Renal cortical epithelial cell (primary cell): ENCODE data around the gene SEPTIN8. TPM values are rescaled to one million over a fixed set of nuclear protein-coding genes. Genes with fewer than 3 reads are reported as not detected.

Source experiments
- DNase-seq: peaks from one replicate; pipeline ENCODE4 v3.0.0-alpha.2; 2011; ENCODE audit warnings: low read depth
- total RNA-seq: library from RNA; depleted of rRNA; stranded (reverse); fragments of >200 nt; gene quantifications from 2 replicates; pipeline ENCODE4 v1.2.3, GENCODE V29; 2014

Gene SEPTIN8, protein sequence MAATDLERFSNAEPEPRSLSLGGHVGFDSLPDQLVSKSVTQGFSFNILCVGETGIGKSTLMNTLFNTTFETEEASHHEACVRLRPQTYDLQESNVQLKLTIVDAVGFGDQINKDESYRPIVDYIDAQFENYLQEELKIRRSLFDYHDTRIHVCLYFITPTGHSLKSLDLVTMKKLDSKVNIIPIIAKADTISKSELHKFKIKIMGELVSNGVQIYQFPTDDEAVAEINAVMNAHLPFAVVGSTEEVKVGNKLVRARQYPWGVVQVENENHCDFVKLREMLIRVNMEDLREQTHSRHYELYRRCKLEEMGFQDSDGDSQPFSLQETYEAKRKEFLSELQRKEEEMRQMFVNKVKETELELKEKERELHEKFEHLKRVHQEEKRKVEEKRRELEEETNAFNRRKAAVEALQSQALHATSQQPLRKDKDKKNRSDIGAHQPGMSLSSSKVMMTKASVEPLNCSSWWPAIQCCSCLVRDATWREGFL
- 76.9 and 116 TPM in 2 replicates for total RNA-seq

DNA sequence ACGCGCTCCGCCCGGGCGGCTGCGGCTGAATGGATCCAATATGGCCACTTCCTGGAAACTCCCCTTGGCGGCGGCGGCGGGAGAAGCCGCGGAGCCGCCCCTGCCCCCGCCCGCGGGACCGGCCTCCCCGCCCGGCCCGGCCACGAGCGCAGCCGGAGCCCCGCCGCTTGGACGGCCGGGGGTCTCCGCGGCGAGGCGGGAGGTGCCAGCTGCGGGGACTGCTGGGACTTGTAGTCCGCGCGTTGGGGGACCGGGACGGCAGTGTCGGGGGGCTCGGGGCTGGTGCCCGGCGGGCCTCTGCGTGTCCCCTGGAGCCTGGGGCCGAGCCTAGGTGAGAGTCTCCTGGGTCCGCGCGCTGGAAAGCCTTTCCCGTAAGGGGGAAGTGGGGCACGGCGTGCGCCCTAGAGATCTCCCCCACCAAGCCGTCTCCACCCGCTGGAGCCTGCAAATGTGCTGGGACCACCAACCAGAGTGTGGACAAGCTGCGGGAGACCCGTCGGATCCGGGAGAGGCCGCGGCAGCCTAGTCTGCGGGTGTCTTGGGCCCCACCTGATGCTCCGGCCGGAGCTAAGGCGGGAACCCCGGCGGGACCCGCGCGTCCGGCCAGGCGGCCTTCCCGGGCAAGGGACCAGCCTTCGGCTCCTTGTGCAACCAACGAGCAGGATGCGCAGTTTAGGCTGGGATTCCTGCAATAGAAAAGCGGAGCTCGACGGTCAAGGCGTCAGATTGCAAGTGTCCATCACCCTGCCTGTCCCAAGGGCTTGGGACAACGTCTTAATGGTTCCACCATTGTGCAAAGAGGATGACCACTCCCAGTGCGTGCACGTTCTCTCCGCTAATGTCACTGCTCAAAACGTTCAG, at the start of gene SEPTIN8:
SEPTIN8 (minus strand) TSS at position 31 of the 861 bp plus-strand sequence. CDS start 102 bp downstream, outside the sequence.
- DNase-seq = no peak

DNA sequence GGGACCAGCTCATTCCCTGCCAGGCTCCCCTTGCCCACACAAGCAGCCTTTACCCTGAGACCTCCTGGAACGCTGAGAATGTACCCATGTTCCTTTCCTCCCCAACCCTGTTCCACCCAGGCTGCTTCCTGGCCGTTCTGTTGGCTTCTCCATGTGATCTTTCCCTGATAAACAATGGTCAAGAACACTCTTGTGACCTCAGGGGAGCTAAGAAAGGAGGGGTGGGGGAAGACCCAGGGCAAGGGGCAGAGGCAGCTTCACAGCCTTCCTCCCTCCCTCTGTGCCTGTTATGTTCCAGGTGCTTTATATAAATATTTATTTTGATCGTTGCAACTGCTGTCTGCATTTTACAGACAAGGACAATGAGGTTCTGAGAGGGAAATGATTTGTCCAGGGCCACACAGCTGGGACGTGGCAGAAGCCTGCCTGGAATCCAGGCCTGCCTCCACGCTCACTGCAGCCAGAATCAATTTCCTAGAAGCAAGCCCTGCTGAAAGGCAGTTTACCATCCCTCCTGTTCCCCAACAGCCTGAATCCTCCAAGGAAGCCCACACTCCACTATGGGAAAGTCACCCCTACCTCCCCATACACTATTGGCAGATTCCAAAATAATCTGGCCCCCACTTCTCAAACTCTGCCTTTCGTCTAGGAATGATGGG, 49.5 kb upstream of the SEPTIN8 start:
- DNase-seq = no peak

DNA sequence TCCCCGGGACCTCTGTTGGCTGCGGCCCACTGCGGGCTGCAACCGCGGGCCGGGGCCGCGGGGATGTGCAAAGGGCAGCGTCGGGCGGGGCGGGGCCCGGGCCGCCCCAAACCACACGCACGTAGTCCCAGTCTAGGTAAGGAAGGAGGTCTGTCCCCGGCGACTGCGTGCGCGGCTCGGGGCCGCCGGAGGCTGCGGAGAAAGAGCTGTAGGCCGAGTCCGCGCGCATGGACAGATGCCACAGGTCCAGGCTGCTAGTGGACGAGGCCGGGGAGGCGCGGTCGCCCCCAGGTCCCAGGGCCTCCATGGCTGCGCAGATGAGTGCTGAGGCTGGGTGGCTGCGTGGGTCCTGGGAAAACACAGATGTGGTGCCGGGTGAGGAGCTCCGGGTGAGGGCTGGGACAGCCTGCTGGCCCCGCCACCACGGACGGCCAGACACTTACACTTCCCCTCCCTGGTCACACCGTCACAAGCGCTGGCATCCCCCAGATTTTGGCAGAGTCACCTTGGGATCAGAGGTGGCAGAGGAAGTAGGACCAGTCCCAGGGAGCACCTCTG, 48.9 kb upstream of the SEPTIN8 start:
- DNase-seq = no peak

DNA sequence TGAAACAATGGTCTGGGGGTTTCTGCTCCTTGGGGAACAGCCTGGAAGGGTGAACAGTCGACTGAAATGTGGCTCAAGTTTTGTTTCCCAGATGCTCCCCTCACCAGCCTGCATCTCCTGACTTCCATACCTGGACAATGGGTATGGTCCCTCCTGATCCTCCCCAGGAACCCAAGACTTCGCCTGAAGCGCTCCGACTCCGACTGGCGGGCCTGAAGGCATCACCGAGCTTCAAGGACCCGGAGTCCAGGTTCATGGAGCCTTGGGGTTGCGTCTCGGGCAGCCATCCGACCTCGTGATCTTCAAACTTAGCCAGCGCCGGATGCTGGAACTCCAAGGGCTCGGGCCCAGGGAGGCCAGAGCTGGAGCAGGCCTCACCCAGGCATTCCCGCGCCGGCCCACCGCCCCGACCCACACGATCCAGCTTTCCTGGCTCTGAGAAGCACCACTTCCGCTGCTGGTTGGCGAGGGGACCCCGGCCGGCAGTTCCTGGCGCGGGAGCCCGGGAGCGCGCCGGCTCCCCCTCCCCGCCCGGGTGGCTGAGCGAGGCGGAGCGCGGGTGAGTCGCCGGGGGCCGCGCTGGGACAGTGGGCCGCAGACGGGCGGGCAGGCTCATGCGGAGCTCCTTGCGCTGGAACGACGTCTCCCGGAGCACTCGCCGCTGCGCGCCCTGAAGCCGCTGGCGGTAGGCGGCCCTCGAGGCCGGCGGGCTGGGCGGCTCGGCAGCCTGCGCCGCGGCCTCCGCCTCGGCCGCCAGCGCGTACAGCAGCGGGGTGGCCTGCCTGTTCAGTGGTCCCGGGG, 48.2 kb upstream of the SEPTIN8 start:
- DNase-seq = no peak

DNA sequence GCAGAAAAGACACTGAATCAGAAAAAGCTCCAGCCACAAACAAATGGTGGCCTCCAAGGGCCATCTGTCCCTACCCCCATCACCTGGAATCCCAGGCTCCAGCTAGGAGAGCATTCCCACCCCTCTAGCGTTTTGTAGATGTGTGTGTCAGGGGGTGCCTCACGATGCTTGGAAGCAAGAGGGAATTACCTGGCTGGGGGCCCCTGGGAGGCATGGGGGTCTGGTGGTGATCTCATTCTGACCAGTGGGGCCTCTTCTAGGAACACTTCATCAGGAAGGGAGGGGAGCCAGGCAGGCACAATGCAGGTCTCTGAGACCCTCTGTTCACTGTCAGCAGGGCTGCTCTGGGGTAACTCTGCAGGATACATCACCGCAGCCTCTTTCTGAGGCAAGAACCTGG, 47.4 kb upstream of the SEPTIN8 start:
- DNase-seq = no peak

DNA sequence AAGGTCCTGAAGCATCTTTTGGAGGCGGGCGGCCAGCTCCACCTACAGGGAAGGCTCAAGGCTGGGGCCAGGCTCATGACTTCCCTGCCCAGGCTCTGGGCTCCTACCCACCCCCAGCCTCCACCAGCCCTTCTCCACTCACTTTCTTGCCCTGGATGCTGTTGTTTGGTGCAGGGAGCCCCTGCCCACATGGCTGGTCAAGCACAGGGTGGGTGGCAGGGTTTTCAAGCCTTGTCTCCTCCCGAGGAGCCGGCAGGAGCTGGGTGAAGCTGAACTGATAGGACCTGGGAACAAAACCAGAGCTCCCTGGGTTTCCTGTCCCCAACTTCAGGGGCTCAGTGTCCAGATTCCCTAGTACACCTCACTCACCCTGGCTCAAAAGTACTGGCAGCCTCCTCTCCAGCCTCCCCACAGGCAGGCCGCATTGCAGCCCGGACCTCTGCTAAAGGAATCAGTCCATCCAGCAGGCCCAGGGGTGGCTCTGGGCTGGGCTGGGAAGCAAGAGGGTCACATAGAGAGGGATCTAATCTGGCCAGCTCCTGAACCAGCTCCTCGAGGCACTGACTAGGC, 46.5 kb upstream of the SEPTIN8 start:
- DNase-seq = no peak

DNA sequence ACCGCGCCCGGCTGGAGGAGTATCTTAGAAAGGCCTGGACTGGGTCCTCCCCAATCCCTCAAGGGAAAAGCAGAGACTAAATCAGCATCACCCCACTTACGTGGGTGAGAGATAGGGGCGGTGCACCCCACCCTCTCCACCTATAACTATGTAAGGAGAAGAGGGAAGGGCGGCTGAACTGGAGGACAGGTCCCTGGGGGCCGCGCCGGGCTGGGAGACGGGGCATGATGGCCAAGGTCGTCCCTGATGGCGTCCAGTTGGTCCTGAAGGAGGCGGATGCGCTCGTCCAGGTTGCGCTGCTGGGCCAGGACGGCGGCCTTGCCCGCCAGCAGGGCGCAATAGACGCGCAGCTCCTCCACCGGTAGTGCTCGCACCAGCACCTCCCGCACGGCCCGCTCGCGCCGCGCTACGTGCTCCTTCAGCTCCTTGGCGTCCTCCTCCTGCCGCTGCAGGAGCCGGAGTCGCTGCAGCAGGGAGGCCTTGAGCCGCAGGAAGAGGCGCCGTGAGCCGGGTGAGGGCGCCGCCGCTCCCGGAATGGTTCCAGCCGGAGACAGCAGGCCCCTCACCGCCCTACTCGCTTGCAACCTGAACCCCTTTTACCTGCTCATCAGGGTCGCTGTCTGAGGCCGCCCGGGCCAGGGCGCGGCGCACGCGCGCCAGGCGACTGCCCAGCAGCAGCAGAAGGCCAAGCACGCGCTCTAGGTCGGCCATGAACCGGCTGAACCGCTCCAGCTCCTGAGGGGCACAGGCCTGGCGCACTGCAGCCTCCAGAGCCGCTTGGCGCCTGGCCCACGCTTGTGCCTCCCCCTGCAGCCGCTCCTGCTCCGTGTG, 45.8 kb upstream of the SEPTIN8 start:
- no peak for DNase-seq

DNA sequence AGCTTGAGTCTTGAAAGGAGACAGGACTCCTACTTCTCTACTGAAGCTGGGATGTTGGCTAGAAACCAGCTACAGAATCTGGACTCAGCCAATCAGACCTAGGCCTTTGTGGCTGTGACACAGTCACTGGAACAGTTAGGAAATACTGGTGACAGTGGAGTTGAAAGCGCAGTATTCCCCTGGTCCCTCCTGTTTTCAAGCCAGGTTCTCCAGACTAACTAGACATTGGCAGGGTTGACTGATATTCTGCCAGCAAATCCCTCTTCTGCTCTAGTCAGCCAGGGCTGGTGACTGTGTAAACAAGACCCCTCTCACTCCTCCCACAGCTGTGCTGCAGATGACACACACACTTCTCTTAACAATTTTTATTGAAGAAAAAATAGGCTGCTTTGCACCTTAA, 44.8 kb upstream of the SEPTIN8 start:
- DNase-seq = no peak

DNA sequence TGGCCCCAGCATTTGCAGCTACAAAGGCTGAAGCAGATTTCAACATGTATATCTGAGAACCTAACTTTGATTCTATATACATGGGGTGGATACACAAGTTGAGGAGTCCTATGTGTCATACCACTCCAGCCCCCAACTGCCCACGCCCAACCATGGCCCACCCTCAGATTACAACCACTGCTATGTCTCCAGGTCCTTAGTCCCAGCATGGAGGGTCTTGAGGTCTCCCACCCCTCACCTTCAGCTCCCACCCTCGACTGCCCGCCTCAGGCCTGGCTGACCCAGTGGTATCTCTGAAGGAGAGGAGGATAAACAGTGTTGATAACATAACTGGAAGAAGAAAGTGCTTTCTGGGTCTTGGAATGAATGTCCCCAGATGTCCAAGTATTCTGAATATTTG, 44.3 kb upstream of the SEPTIN8 start:
- no peak for DNase-seq

DNA sequence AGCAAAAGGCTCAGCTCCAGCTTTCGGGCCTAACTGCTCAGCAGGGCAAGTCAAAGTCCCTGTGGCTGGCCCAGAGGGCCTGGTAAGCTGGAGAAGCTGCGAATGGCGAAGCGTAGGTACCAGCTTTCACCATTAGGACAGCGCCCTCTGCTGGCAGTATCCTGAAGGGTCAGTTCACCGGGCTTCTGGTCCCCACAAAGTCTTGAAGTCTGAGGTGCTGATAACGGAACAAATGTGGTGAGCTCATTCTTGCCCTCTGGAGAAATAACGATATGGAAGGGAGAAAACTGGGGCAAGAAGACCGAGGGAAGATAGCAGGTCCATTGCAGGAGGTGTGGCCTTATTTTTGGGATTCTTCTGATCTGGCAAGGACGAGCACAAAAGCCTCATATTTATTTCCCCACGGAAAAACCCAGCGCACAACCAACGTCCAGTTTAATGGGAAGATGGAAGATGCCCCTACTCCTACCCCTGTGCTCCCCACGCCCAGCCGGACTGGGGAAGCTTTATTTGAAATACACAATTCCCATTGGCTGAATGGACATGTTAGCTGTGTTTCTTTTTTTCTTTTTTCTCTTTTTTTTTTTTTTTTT, 43.2 kb upstream of the SEPTIN8 start:
- peak; percentile 83 for DNase-seq

DNA sequence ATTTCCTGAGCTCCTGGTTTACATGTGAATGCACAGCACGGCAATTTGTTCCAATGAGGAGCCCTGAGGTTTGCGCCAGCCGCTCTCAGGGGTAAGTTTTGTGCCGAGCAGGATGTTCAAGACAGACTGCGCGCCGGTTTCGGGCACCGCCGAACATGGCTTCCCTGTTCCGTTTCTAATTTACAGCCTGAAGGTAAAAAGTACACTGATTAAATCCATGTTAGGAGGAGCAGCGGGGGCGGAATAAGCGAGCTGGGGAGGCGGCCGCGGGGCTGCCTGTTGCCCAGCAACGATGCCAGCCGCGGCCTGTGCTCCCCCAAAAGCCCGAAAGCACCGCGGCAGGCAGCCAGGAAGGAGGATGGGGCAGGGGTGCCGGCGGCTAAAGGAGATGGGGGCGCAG, 42.4 kb upstream of the SEPTIN8 start:
- no peak for DNase-seq

DNA sequence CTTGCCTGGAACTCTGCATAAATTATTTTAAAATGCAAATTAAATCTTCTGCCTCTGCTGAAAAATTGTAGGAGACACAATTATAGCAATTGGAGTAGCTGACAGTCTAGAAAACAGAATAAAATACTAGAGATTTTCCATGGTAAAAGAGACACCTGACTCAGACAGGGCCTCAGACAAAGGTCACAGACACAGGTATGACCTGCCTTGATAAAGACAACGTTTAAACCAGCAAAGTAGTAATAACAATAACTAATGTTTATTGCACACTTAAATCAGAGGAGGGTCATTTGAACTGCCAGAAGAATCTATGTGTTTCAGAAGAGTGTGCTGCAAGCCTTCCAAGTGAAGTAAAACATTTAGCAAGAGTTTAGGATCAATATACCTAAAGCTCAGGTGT, 40.0 kb upstream of the SEPTIN8 start:
- no peak for DNase-seq

DNA sequence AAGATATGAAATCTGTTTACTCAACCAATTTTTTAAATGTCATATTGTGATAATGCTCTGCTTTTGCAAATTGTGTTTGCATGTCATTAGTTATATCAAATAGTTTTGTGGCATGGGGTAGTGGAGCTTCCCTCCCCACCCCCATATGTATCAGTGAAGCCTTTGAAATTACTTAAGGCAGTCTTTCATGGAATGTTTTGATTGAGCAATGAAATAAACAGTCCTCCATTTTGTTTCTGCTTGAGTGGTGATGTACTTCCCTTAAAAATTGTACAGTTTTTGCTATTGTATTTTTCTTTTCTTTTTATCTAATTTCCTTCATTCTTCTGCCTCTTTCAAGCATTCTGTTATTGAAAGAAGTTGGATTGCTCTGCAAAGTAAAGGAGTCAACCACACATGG, 39.5 kb upstream of the SEPTIN8 start:
- DNase-seq = peak; percentile 58

DNA sequence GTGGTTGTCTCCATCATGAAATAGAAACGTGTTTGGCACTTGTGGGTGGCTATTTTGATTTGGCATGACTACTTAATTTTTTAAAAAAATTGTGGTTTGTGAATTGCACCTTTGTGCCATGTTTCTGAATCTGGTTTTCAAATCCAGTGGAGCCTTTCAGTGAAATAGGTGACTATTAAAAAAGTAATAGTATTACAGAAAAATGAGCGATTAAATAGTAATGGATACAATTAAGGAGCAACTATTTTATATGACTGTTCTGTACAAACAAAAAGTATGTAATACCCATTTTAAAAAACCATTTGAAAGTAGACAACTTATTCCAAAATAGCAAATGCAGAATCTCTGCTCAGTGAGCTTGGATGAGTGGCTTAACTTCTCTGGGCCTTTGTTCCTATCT, 39.0 kb upstream of the SEPTIN8 start:
- DNase-seq = no peak

DNA sequence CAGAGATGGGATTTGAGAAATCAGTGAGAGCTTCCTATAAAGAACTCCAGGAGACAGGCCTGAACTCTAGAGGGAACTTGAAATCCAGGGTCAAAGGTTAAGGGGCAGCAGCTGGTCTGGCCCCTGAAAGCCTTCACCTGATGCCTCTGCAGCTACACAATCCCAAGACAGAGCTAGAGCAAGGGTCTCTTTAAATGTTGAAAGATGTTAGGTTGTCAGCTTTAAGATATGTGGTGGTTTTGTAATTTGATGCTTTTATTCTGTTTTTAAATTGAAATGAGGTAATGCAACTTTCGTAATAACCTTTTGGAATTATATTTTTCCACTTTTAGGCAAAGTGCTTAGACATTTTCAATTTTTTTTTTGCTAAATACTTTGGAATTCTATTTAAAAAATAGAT, 38.4 kb upstream of the SEPTIN8 start:
- no peak for DNase-seq

DNA sequence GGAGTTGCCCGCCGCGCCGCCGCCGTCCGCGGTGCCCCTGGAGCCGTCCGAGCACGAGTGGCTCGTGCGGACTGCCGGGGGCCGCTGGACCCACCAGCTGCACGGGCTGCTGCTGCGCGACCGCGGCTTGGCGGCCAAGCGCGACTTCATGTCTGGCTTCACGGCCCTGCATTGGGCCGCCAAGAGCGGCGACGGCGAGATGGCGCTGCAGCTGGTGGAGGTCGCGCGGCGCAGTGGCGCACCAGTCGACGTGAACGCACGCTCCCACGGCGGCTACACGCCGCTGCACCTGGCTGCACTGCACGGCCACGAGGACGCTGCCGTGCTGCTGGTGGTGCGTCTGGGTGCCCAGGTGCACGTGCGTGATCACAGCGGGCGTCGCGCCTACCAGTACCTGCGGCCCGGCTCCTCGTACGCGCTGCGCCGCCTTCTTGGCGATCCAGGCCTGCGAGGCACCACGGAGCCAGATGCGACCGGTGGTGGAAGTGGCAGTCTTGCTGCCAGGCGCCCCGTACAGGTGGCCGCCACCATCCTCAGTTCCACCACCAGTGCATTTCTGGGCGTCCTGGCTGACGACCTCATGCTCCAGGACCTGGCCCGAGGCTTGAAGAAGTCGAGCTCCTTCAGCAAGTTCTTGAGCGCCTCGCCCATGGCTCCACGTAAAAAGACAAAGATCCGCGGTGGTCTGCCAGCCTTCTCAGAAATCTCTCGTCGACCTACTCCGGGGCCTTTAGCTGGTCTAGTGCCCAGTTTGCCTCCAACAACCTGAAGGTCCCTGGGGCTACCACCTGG, 37.7 kb upstream of the SEPTIN8 start:
- DNase-seq = no peak

DNA sequence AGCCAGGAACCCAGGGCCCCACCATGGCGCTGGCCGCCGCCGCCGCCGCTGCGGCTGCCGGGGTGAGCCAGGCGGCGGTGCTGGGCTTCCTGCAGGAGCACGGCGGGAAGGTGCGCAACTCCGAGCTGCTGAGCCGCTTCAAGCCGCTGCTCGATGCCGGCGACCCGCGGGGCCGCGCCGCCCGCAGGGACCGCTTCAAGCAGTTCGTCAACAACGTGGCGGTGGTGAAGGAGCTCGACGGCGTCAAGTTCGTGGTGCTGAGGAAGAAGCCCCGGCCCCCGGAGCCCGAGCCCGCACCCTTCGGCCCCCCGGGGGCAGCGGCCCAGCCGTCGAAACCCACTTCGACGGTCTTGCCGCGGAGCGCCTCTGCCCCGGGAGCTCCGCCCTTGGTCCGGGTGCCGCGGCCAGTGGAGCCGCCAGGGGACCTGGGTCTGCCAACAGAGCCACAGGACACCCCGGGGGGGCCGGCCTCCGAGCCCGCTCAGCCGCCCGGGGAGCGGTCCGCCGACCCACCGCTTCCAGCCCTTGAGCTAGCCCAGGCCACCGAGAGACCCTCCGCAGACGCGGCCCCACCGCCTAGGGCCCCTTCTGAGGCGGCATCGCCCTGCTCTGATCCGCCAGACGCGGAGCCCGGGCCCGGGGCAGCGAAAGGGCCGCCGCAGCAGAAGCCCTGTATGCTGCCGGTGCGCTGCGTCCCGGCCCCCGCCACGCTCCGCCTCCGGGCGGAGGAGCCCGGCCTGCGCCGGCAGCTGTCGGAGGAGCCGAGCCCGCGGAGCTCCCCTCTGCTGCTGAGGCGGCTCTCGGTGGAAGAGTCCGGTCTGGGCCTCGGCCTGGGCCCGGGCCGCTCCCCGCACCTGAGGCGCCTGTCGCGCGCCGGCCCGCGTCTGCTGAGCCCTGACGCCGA, 36.8 kb upstream of the SEPTIN8 start:
- no peak for DNase-seq
